GM12801 (cell line): ENCODE data around the gene CSF1R.

Experiments used
- CTCF ChIP-seq: IDR thresholded peaks from one replicate; pipeline ENCODE4 v1.5.1; 2011; ENCODE audit warnings: control low read depth; ENCODE audit not compliant: insufficient read length; ENCODE audit errors: extremely low read depth

The CSF1R gene

GRCh38 chr5:150085191-150085912 lies 1.0 kb downstream of the CSF1R start:
- no peak for TF ChIP-seq CTCF

- TF ChIP-seq CTCF, result no peak
These were observed 3.5 kb downstream of the CSF1R start for GRCh38 chr5:150082889-150083288.

GRCh38 chr5:150082374-150082773 lies 4.0 kb downstream of the CSF1R start:
- no peak for TF ChIP-seq CTCF

GRCh38 chr5:150081541-150082283 lies 4.6 kb downstream of the CSF1R start:
- no peak for TF ChIP-seq CTCF

- TF ChIP-seq CTCF, result no peak
These were observed 5.5 kb downstream of the CSF1R start for GRCh38 chr5:150080696-150081435.

- no peak for TF ChIP-seq CTCF
These were observed 6.4 kb downstream of the CSF1R start for GRCh38 chr5:150079909-150080461.
